GM19328 (cell line): ENCODE measurements around the gene ALK.

Source experiments
- ATAC-seq: cut with Tn5 transposase; IDR thresholded peaks from one replicate; pipeline ENCODE4 v1.9.1; 2021; ENCODE audit warnings: mild to moderate bottlenecking, moderate library complexity; ENCODE audit not compliant: unreplicated experiment

The ALK gene

GRCh38 chr2:29388071-29388470 lies 533.3 kb downstream of the ALK start:
- ATAC-seq: no peak

GRCh38 chr2:29382486-29382885 lies 538.9 kb downstream of the ALK start:
- no peak for ATAC-seq

GRCh38 chr2:29377788-29378187 lies 543.6 kb downstream of the ALK start:
- ATAC-seq: no peak

GRCh38 chr2:29376541-29376940 lies 544.8 kb downstream of the ALK start:
- no peak for ATAC-seq

- ATAC-seq: no peak
Observed at GRCh38 chr2:29375843-29376242, 545.5 kb downstream of the ALK start.

- no peak for ATAC-seq
Observed at GRCh38 chr2:29374823-29375222, 546.6 kb downstream of the ALK start.

- ATAC-seq: no peak
Observed at GRCh38 chr2:29373870-29374269, 547.5 kb downstream of the ALK start.

GRCh38 chr2:29372185-29372584 lies 549.2 kb downstream of the ALK start:
- no peak for ATAC-seq

GRCh38 chr2:29370581-29371125 lies 550.7 kb downstream of the ALK start:
- ATAC-seq: no peak

GRCh38 chr2:29370173-29370572 lies 551.2 kb downstream of the ALK start:
- ATAC-seq: no peak

GRCh38 chr2:29368659-29369040 lies 552.7 kb downstream of the ALK start:
- ATAC-seq: no peak

- ATAC-seq: no peak
Observed at GRCh38 chr2:29367986-29368658, 553.3 kb downstream of the ALK start.

GRCh38 chr2:29363111-29363510 lies 558.3 kb downstream of the ALK start:
- no peak for ATAC-seq

- ATAC-seq: no peak
Observed at GRCh38 chr2:29361231-29361630, 560.2 kb downstream of the ALK start.

- no peak for ATAC-seq
Observed at GRCh38 chr2:29360016-29360784, 561.2 kb downstream of the ALK start.

GRCh38 chr2:29353403-29353991 lies 567.9 kb downstream of the ALK start:
- ATAC-seq: no peak

GRCh38 chr2:29351916-29352591 lies 569.3 kb downstream of the ALK start:
- ATAC-seq: no peak

GRCh38 chr2:29351248-29351647 lies 570.1 kb downstream of the ALK start:
- ATAC-seq: no peak

- ATAC-seq: no peak
Observed at GRCh38 chr2:29349316-29350030, 571.9 kb downstream of the ALK start.

GRCh38 chr2:29347774-29348461 lies 573.5 kb downstream of the ALK start:
- no peak for ATAC-seq
